HG03175 (cell line): ENCODE measurements around the gene LRRC46.

Experiments used
- ATAC-seq: cut with Tn5 transposase; IDR thresholded peaks from one replicate; pipeline ENCODE4 v1.9.1; 2021; ENCODE audit warnings: mild to moderate bottlenecking, moderate library complexity; ENCODE audit not compliant: unreplicated experiment

LRRC46 gene

DNA sequence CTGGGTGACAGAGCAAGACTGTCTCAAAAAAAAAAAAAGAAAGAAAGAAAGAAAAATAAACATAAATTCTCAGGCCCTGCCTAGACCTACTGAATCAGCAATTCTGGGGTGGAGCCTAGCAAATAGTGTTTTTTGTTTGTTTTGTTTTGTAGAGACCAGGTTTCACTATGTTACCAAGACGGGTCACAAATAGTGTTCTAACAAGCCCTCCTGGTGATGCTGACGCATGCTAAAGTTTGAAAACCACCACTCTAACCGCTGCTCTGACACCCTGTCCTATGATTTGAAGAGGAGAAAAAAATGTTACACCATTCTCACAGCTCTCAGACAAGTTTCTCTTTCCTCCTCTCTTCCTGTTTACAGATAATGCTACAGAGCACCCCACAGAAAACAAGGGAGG, 1.6 kb upstream of the LRRC46 start:
- no peak for ATAC-seq

DNA sequence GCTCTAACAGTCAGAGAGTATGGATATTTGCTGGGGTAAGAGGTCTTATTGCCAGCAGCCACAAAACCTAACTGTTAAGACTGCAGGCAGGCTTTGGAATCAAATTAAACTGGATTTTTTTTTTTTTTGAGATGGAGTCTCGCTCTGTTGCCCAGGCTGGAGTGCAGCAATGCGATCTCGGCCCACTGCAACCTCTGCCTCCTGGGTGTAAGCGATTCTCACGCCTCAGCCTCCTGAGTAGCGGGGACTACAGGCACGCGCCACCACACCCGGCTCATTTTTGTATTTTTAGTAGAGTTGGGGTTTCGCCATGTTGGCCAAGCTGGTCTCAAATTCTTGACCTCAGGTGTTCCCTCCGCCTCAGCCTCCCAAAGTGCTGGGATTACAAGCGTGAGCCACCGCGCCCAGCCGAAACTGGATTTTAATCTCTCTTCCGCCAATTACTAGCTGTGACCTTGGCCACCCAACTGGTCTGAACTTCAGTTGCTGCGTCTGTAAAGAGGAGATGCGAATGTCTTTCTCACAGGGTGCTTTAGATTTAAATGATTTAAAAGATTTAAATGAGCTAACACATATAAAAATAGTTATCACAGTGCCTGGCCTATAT, 971 bp upstream of the LRRC46 start:
- ATAC-seq = no peak

DNA sequence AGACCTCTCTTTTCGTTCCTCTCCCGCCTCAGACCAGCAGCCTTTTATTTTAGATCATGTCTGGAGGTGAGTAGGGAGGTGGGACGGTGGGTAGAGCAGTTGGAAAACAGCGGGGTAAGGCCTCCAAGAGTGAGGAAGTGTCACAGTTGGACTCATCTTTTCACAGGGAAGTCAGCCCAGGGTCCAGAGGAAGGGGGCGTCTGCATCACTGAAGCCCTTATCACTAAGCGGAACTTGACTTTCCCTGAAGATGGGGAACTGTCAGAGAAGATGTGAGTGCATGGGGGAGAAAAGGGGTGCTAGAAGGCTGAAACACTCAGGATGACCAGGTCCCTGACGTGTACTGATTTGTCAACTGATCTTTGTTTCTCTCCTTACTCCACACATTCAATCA, 461 bp downstream of the LRRC46 start:
- no peak for ATAC-seq

DNA sequence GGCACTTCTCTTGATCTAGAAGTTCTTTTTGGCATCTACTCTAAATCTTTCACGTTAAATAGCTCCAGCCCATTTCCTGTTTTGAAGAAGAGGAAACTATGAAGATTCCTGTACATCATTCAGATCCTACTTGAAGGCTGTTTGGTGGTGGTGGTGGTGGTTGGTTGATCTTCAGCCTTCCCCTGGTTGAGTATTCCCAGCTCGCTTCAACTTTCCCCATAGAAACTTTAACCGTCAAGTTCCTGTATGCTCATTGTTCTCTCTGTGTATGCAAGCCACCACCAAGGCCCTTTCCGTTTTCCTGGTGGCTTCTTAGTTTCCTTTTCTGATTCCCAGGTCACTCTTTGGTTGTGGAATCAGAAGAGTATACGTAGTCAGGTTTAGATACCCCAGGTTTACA, 3.3 kb downstream of the LRRC46 start:
- ATAC-seq = no peak

DNA sequence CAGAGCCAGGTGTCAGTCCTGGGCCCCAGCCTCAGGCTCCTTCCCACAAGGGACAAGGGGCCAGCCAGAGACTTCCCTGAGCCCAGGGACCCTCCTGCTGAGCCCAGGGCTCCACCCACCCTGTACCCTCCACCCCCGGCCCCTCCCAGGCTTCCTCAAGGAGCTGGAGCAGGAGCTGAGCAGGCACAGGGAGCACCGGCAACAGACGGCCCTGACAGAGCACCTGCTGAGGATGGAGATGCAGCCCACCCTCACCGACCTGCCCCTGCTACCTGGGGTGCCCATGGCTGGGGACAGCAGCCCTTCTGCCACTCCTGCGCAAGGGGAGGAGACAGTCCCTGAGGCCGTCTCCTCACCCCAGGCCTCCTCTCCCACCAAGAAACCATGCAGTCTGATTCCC, 5.1 kb downstream of the LRRC46 start:
- no peak for ATAC-seq

DNA sequence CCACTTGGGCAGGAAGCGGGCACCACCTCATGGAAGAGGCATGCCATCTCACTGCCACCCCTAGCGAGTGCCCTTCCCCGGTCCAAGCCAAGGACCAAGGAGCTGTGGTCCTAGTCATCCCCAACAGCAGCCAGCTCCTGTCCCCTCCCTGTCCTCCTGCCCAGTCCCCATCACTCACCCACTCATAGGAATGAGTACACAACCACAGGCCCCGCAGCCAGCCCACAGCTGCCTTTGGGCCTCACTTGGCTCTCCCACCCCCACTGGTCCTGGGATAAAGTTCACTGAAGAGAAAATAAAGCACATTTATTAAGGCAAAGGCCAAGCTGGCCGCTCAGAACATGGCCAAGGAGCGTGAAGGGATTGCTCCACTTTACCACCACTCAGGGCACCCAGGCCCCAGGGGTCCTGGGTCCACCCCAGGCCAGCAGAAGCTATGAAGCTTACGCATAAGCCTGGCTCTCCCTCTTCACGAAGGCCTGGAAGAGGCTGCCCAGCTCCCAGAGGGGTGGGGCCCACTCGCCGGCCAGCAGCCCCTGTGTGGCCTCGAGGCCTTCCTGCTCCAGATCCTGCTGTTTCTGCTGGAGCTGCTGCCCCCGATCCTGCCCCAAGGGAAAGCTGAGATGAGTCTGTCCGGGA, 6.0 kb downstream of the LRRC46 start:
- ATAC-seq = no peak

DNA sequence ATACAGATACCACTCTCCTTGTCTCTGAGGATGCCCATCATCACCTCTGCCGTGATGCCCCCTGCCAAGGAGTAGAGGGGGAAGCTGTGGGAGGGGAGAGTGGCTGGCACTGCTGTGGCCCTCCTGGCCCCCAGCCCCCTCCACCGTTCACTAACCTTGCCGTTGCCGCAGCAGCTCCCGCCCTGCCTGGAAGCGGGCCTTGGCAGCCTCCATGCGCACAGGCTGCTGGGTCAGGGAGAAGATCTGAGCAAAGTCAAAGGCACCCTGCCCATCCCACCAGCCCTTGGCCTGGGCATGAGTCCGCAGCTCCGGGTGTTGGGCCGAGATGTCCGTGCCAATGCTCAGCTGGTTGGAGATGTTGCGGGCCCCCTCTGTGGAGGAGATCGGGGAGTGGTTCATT, 7.2 kb downstream of the LRRC46 start:
- no peak for ATAC-seq

DNA sequence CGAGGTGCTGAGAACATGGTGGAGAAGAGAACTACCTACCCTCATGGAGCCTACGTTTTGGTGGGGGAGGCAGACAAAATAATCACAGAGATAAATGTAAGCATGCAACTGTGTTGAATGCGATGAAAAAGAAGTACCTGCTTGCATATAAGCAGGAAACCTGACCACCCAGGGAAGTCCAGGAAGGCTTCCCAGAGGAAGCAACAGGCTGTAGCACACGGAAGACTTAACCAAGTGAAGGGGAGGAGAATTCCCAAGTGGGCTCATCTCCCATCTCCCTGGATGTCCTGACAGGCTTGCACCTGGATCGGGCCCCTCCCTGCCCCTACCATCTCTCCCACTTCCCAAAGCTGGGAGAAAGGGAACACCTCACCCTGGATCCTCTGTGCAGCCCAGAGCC, 7.6 kb downstream of the LRRC46 start:
- no peak for ATAC-seq

DNA sequence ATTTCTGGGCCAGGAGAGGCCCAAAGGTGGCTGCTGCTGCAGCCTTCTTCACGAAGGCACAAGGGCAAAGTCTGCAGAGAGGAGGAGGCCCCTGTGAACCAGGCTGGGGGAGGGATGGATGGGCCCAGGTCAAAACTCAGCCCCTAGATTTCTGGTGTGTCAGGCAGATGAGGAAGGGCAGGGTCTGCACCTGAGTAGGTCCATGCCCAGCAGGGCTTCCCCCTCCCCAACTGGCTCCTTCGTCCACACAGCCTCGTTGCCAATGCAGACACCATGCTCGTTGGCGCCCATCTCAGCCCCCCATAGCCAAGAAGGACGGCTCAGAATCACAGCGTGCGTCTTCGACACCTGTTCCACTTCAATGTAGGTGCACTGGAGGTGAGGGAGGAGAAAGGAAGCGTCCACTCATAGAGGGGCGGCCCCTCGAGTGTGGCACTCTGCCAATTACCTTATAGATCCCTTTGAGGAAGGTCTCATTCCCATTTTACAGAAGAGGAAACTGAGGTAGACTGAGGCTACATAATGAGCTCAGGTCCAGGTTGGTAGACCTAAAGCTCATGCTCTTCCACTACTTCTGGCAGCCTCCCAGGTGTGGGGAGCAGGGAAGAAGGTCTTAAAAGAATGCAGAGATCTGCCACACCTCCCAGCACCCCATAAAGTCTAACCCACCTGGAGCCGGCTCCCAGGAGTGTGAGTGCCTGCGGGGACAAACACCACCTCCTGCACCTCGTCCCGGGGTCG, 8.7 kb downstream of the LRRC46 start:
- no peak for ATAC-seq

DNA sequence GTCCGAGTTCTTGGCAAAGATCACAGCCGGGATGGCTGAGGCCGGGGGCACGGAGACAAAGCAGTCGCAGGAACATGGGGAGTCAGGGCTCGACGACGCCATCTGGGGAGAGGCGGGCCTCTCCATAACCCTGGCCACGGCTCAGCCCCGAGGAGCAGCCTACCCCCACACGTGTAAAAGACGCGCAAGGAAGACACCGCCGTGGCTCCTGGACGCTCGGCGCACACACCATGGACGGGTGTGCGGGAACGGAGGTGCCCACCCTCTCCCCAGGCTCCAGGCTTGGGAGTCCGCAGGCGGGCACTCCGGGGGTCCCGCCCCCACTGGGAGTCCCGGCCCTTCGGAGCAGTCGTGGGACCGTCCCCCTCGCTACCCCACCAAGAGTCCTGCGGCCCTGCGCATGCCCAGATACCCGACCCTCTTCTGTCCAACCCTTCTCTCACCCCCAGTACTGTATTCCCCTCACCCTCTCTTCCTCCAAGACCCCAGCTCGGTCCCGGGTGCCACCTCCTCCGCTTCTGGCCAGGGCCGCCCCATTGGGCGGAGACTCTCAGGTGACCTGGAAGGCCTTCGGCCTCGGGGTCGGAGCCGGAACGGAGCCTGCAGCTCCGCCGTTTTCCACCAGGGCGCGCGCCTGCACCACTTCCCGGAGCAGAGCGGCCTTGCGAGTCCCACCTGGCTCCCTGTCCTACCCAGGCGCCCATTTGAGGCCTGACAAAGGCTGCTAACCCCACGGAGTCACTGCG, 9.4 kb downstream of the LRRC46 start, which contains the start of gene SCRN2:
SCRN2 (minus strand) TSS at position 532 of the 746 bp plus-strand sequence; CDS start at position 102, 430 bp downstream.
- ATAC-seq = peak; percentile 84

DNA sequence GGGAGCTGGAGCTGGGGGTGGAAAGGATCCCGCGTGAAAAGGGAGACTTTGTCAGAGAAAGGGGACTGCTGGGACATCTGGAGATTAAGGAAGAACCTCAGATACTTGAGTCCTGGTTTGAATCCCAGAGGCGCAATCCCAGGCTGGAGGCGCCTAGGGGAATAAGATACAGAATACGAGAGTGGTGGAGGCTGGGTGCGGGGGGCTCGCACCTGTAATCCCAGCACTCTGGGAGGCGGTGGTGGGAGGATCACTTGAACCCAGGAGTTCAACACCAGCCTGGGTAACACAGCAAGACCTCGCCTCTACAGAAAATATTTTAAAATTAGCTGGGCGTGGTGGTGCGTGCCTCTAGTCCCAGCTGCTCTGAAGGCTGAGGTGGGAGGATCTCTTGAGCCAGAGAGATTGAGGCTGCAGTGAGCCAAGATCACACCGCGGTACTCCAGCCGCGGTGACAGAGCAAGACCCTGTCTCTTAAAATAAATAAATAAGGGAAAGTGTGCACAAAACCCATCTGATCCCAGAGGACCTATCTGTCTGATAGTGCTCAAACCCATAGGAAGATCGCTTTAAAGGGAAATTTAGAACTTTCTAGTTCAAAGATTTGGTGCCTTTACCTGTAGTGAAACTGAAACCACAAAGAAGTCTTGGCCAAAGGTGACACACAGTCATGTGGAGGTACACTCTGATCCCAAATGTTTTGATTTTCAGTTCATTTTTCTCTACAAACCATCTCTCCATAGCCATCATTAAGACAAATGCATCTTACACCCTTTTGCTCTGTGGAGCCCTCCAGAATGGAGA, 10.2 kb downstream of the LRRC46 start:
- ATAC-seq = no peak

DNA sequence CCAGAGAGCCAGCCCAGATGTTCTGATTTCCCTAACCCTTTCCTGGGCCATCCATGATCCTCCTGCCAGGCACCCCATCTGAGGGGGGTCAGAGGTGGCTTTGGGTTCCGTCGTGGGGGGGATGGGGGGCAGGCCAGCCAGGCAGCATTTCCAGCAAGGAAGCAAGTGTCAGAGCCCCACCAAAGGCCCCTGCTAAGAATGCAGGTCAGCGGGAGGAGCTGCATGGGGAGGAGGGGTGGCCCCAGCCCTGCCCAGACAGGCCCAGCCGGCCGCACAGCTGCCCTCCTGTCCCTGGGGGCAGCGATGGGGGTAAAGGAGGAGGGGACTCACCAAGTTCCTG, 11.9 kb downstream of the LRRC46 start:
- no peak for ATAC-seq

DNA sequence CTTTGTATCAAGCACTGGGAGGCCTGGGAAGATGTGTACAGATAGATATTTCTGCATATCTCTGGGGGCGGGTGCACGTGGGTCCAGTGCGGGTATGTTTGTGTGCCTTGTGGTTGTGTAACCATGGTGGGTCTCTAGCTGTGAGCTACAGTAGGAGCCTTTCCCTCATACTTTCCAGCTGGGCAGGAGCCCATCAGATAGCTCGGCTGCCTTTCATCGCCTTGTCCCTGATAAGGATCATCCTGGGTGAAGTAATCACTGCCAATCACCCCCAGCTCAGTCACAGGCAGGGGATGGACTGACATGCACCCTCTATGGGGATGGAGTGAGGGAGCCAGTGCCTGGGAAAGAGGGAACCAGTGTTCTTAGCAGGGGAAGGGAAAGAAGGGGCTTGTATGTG, 12.8 kb downstream of the LRRC46 start:
- ATAC-seq = no peak

DNA sequence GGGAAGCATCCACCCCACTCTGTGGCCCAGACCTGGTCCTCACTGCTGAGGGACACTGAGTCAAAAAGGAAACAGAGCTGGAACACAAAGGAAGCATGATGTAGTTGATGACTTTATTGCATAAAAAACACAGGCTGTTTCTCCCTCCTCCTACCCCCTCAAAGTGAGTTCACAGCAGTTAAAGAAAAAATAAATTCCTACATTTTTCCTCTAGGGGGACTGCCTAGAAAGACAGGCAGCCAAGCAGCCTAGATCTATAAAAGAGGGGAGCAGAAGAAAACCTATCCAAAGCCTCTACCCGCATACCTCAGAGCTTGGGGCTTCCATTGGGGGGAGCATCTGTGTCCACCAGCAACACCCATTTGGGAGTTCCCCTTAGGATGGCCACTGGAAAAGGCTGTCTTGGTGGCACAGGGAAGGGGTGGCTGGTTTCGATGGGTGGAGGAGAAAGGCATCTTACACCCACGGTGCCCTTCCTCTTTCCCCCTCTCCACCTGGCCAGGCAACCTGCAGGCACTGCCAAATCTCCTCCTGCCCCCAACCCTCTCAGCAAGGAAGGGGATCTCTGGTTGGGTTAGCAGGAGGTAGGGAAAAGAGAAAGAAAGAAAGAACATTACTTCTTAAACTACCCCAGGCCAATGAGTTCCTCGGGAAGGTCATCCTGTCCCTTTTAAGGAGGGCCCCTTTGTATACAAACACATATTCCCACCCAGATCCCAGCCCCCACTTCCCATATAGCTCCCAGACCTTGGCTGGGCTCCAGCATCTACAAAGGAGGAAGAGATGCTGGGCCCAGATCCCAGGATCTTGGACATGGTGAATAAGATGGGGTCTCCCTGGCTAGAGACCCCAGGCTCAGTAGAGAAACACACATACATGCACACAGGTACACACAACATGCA, 13.6 kb downstream of the LRRC46 start:
- ATAC-seq = no peak

DNA sequence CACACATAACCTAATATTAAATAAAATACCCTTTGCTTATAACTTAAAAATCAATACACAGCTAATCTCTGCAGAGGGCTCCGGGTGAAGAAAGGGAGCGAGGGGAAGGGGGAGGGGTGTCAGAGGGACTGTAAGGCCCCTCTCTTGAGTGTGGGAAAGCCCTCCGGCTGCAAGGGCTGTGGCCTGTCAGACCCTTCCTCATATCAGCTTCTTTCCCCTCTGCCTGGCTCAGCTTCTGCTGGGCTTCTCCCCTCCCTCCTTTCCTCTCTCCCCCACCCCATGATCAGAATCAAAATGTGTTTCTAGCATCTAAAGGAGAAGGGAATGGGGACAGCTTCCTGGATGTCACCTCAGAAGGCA, 14.2 kb downstream of the LRRC46 start:
- ATAC-seq = no peak

DNA sequence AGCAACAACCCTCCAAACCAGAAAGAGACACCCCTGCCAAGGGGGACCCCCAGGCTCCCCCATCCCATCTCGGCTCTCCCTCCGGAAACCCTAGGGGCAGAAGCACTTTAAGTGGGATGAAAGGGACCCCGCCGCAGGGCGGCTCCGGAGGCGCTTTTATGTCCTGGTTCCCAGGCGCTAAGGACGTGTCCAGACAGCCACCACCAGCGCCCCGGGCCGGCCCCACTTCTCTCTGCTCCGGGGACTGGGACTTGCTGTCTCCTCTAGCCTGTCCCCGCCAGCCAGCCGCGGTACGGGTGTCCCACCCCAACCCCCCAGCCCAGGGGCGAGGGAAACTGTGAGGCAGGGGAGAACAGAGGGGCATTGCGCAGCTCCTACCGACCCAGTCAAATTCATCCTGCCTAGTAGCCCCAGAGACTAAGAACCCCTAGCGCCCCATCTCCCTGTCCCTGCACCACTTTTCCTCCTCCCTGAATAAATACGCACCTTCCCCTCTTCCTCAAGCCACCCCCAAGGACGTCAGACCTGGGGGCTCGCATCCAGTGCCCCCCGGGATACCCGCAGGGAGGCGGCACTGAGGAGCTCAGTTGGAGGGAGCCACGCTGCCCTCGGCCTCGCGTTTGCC, 15.4 kb downstream of the LRRC46 start:
- ATAC-seq = no peak

DNA sequence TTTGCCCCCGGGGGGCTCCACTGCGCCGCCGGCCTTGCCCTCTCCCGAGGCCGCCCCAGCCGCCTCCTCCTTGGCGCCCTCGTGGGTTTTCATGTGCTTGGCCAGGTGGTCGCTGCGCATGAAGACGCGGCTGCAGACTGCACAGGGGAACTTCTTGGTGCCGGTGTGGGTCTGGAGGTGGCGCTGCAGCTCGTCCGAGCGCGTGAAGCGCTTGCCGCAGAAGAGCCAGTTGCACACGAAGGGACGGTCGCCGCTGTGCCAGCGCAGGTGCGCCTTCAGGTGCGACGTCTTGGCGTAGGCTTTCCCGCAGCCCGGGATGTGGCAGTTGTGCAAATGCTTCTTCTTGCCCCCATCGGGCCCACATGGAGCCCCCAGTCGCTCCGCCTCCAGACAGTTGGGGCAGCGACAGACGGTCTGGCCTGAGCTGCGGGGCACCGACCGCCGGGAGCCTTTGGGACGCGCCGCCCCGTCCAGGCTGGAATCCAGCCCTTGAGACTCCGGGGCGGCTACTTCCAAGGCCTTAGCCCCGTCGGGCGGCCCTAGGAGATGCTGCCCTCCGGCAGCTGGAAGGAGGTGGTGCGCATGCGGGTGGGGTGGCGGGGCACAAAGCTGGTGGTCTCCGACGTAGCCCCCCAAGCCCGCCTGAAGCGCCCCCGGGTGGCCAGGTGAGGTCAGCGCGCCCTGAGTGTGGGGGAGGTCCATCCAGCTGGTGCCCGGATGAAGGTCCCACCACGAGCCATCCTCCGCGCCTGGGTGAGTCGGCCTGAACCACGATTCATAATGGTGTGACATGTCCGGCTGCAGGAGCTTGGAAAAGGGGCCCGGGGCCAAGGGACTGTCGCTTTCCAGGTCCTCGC, 16.1 kb downstream of the LRRC46 start:
- no peak for ATAC-seq

DNA sequence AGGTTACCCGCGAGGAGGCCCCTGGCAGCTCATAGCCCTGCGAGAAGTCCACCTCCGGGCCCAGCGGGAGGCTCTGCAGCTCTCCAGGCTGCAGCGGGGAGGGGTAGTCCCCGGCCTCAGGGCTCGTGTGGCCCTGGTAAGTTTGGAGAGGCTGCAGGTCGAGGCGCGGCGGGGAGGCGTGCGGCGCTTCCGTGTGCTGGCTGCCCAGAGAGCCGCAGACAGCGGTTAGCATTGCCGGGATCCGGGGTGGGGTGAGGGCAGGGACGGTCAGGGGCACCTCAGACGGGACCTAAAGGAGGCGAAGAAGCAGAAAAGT, 16.7 kb downstream of the LRRC46 start:
- ATAC-seq = no peak

DNA sequence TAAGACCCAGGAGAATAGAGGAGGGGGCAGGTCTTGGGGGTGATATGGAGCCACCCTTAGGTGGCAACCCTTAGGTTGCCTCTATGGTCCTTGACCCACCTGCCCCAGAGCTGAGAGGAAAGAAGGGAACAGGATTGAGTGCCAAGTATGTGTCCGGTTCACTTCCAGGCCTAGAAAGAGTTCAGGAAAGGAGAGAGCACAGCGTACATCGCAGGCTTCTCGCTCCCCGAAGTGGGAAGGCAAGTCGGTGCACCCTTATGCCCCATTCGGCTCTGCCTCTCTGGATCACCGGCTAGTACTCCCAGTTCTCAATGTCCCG, 18.9 kb downstream of the LRRC46 start:
- ATAC-seq = no peak
